HG03045 (cell line): ENCODE data around the gene CDK5RAP3.
"Not testable (repeated sequence)": the region's sequence is repeated elsewhere in the genome, so short reads cannot be mapped to it uniquely, and the experiment has no call there.

ENCODE experiments used
- ATAC-seq: cut with Tn5 transposase; IDR thresholded peaks from one replicate; pipeline ENCODE4 v1.9.1; 2021; ENCODE audit warnings: mild to moderate bottlenecking, moderate library complexity; ENCODE audit not compliant: unreplicated experiment

The CDK5RAP3 gene

GRCh38 chr17:47973541-47973940 is 2.6 kb downstream of the CDK5RAP3 start:
- ATAC-seq: no peak

DNA sequence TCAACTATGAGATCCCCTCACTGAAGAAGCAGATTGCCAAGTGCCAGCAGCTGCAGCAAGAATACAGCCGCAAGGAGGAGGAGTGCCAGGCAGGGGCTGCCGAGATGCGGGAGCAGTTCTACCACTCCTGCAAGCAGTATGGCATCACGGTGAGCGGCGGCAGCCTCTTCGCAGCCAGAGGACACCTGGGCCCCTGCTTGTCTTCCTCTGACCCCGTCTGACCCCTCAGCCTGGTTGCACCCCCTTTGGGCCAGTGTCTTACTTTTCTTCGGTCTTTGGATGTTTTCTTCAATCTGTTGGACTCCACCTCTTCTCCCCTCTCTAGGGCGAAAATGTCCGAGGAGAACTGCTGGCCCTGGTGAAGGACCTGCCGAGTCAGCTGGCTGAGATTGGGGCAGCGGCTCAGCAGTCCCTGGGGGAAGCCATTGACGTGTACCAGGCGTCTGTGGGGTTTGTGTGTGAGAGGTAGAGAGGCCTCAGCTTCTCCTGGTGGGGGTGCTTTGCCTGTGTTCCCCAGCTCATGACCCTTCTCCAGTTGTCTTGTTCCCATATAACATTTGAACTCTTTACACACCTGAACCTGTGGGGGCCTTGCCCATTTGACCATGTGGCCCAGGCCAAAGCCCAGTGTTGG is 4.4 kb downstream of the CDK5RAP3 start:
- no peak for ATAC-seq

DNA sequence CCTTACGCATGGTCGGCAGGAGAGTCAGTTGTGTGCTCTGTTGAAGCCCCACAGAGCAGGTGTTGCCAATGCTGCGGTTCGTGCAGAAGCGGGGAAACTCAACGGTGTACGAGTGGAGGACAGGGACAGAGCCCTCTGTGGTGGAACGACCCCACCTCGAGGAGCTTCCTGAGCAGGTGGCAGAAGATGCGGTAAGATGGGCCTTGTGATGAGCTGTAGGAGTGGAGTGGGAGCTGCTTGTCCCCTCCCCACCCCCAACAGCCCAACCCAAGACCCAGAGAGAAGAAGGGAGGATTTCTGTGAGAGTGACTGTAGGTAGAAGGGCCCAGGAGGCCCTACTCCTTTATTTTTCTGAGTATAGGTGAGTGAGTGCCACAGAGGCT is 4.9 kb downstream of the CDK5RAP3 start:
- no peak for ATAC-seq

- no peak for ATAC-seq
Observed at GRCh38 chr17:47978324-47978723, 7.4 kb downstream of the CDK5RAP3 start.

GRCh38 chr17:47980541-47980940 is 9.6 kb downstream of the CDK5RAP3 start:
- ATAC-seq: no peak

- ATAC-seq: no peak
Observed at GRCh38 chr17:47981462-47981861, 10.5 kb downstream of the CDK5RAP3 start.

DNA sequence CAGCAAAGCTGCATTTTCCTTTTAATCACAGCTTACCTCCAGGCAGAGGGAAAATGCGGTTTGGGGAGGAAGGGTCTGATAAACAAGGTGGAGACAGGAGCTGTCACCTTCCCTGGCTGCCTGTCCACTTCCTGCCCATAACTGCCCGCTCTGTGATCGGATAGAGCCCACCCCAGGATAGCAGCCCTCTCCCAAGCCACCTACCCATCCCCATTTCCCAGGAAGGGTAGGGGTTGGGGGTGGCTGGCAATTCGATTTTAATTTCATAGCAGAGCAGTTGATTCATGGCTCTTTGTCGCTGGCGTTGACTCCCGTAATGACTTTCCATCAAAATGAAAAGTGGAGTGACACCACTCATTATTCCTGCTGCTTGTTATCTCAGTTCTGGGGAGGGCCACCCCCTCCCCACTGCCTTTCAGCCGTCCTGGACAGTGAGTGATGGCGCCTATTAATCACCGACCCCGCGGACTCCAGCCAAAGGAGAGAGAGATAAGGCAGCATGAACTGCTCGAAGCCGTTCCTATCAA is 11.2 kb downstream of the CDK5RAP3 start:
- ATAC-seq: no peak

GRCh38 chr17:47982645-47983390 is 11.9 kb downstream of the CDK5RAP3 start:
- ATAC-seq: no peak

DNA sequence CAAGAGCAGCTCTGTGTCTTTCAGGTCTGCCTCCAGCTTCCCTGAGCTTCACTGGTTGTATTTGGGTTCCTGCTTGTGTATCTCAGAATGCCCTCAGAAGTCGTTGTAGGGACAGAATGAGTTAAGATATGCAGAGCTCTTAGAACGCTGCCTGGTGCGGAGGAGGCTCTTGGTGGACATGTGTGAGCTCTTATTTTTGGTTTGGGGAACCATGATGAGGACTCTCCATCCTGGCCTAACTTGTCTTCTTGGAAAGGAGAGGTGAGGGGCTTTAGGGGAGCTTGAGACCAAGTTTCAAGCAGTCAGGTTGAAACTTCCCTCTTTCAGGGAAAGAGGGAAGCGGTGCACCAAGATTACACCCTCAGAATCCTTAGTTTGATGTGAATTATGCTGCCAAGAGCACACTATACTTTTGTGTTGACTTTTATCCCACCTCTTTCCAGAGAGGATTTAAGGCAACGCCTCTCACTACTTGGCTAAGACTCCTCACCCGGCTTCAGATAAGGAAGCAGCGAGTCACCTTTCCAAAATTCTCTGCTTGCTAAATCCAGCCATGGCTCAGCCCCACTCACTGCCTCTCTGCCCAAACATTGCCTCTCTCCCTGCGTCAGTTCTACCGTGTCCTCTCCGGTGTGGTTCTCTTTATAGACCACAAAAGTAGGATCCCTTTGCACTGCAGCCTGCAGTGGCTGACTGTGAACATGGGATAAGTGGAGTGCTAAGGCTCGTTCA is 12.7 kb downstream of the CDK5RAP3 start:
- no peak for ATAC-seq

DNA sequence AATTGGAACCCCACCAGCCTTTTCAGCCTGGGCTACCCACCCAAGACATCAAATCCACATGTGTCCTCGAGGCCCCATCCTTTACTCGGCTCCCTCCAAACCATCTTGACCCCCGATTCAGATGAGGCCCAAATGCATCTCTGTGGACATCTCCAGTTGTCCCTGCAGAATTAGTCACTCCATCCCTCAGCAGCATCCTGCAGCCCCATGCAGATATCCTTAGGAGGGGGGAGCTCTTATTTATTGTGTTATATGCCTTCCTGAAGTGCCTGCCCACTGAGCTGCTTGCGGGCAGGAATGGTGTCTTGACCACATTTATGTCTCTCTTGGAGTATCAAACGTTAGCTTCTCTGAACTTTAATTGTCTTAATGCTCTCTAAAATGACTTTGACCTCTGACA is 15.6 kb downstream of the CDK5RAP3 start:
- no peak for ATAC-seq

- ATAC-seq: no peak
Observed at GRCh38 chr17:47987240-47987835, 16.4 kb downstream of the CDK5RAP3 start.

- not testable (repeated sequence) for ATAC-seq
Observed at GRCh38 chr17:47988445-47988844, 17.5 kb downstream of the CDK5RAP3 start.

- ATAC-seq: no peak
Observed at GRCh38 chr17:47989159-47989558, 18.2 kb downstream of the CDK5RAP3 start.

DNA sequence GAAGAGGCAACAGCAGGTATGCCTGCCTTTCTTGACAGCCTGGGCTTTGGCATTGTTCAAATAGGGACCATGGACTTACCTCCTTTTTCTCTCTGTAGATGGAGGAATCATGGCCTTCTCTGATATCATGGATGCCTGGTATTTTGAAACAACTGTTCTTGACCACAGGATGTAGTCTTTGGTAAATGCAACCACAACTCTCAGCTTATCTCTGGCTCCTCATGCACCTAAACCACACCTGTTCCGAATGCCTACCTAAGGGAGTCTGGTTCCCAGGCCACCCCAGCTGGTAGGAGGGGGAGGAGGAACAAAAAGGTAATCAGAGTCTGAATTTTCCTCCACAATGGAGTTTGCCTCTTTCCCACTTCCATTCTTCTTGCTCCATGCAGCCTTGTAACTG is 18.8 kb downstream of the CDK5RAP3 start:
- ATAC-seq: no peak

- no peak for ATAC-seq
Observed at GRCh38 chr17:47990962-47991731, 20.2 kb downstream of the CDK5RAP3 start.

DNA sequence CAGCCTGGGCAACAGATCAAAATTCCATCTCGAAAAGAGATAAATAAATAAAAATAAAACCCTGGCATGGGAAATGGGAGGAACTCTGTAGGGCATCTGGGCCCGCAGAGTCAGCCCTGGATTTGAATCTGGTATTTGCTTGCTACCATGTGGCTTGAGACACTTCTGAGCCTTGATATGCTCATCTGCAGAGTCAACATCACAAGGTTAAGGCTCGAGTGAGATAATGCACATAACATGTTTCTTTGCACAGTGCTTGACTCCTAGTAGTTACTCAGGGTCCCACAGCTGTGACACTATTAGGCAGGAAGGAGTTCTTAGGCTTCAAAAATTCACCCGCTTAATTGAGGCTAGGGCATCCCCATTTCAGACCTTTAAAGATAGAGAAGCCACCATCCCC is 21.3 kb downstream of the CDK5RAP3 start:
- ATAC-seq: no peak

GRCh38 chr17:47993031-47993564 is 22.2 kb downstream of the CDK5RAP3 start:
- no peak for ATAC-seq

GRCh38 chr17:47993964-47994363 is 23.1 kb downstream of the CDK5RAP3 start:
- no peak for ATAC-seq

GRCh38 chr17:47994724-47995123 is 23.8 kb downstream of the CDK5RAP3 start:
- ATAC-seq: no peak

DNA sequence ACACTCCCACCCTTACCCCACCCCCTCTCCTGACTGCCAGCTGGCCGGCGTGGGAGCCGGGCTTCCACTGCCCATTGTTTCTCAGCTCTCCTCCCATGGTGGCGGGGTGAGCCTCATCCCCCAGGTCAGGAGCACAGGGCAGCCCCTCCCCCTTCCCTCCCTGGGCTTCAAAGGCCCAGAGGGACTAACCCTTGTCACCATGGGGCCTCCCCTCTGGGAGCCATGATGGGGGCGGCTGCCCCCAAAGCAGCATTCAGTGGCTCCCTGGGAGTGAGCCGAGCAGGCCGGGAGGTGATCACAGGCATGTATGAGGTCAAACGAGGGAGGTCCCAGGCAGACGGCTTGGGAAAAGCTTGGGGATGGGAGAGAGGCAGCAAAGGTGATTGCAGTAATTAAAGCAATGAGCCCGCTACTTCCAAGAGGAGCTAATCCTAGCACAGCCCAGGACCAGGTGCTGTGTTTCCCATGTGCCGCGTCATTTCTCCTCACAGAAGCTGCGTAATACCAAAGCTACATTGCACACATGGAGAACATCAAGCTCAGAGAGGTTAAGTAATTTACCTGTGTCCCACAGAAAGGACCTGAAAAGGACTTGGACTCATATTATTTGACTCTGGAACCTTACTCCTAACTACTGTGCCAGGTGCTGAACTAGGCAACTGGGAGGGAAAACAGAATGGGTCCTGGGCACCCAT is 24.5 kb downstream of the CDK5RAP3 start:
- ATAC-seq: no peak
